IMR-90 (cell line): ENCODE measurements around the gene HNRNPLL. TPM values are rescaled to one million over a fixed set of nuclear protein-coding genes. Genes with fewer than 3 reads are reported as not detected.

Experiments used
- ATAC-seq: fragments of 200-7000 bp; cut with Tn5 transposase; 2 replicates; pipeline ENCODE4 v1.9.1; 2020; ENCODE audit warnings: low read depth, mild to moderate bottlenecking, moderate library complexity
- BruUV-seq: library from RNA; stranded (reverse); fragments of 400-500 nt; replicated peaks from 2 replicates; lab custom pipeline; 2021; lab: Mats Ljungman, UMichigan
- CTCF ChIA-PET: fragments of 300-600 bp; formaldehyde crosslinking; extraction: SDS; loops from one replicate; lab custom pipeline; 2021; ENCODE audit warnings: antibody characterized with exemption; lab: Yijun Ruan, JAX
- POLR2A ChIA-PET: fragments of 300-600 bp; sonication (Branson Sonifier 250); formaldehyde crosslinking; loops from one replicate; lab custom pipeline; 2022; ENCODE audit warnings: antibody characterized with exemption; ENCODE audit not compliant: unreplicated experiment; lab: Charles Lee
- DNase-seq: peaks from one replicate; pipeline ENCODE4 v3.0.0; 2013
- H2AFZ ChIP-seq: replicated peaks from 2 replicates; pipeline ENCODE3; 2013; ENCODE audit warnings: low read length, mild to moderate bottlenecking; ENCODE audit not compliant: poor library complexity
- H2AK5ac ChIP-seq: 2 replicates; pipeline ENCODE4 v1.6.1; 2013; ENCODE audit warnings: low read depth, low read length, inconsistent platforms
- H2AK9ac ChIP-seq: replicated peaks from 2 replicates; pipeline ENCODE3; 2013; ENCODE audit warnings: mild to moderate bottlenecking, low read depth, low read length, moderate library complexity; ENCODE audit not compliant: poor library complexity
- H2BK120ac ChIP-seq: 2 replicates; pipeline ENCODE4 v1.6.1; 2013; ENCODE audit warnings: low read depth, low read length, inconsistent platforms
- H2BK15ac ChIP-seq: 3 replicates; pipeline ENCODE4 v1.6.1; 2013; ENCODE audit warnings: low read depth, low read length, inconsistent platforms
- H2BK20ac ChIP-seq: 2 replicates; pipeline ENCODE4 v1.6.1; 2013; ENCODE audit warnings: low read depth, mild to moderate bottlenecking, inconsistent platforms, low read length, moderate library complexity
- H2BK5ac ChIP-seq: 2 replicates; pipeline ENCODE4 v1.6.1; 2013; ENCODE audit warnings: mild to moderate bottlenecking, low read depth, low read length, inconsistent platforms; ENCODE audit not compliant: poor library complexity, severe bottlenecking
- H3K14ac ChIP-seq: replicated peaks from 2 replicates; pipeline ENCODE4 v1.6.1; 2013; ENCODE audit warnings: low read depth, low read length, inconsistent platforms
- H3K18ac ChIP-seq: 2 replicates; pipeline ENCODE4 v1.6.1; 2013; ENCODE audit warnings: low read depth, low read length, control low read depth
- H3K23ac ChIP-seq: 2 replicates; pipeline ENCODE4 v1.6.1; 2013; ENCODE audit warnings: low read depth, low read length, inconsistent platforms
- H3K27ac ChIP-seq: 2 replicates; pipeline ENCODE4 v1.5.1; 2013; ENCODE audit warnings: mild to moderate bottlenecking, control low read depth, low read length; ENCODE audit not compliant: insufficient read depth
- H3K27me3 ChIP-seq: 2 replicates; pipeline ENCODE4 v1.6.1; 2013; ENCODE audit warnings: low read length; ENCODE audit not compliant: control insufficient read depth, insufficient read depth
- H3K36me3 ChIP-seq: 2 replicates; pipeline ENCODE4 v1.6.1; 2013; ENCODE audit warnings: low read length, mixed read lengths; ENCODE audit not compliant: control insufficient read depth, insufficient read depth
- H3K4ac ChIP-seq: 2 replicates; pipeline ENCODE4 v1.6.1; 2013; ENCODE audit warnings: low read depth, low read length, inconsistent platforms
- H3K4me1 ChIP-seq: 2 replicates; pipeline ENCODE4 v1.6.1; 2013; ENCODE audit warnings: low read length, mixed read lengths; ENCODE audit not compliant: control insufficient read depth, insufficient read depth
- H3K4me2 ChIP-seq: 2 replicates; pipeline ENCODE4 v1.6.1; 2013; ENCODE audit warnings: low read depth, mild to moderate bottlenecking, control low read depth, low read length, moderate library complexity
- H3K4me3 ChIP-seq: 2 replicates; pipeline ENCODE4 v1.5.1; 2013; ENCODE audit warnings: low read depth, mild to moderate bottlenecking, control low read depth, low read length, moderate library complexity; ENCODE audit not compliant: insufficient read depth
- H3K56ac ChIP-seq: 2 replicates; pipeline ENCODE4 v1.6.1; 2013; ENCODE audit warnings: low read length, inconsistent platforms; ENCODE audit not compliant: insufficient read depth; ENCODE audit errors: extremely low read depth
- H3K79me1 ChIP-seq, 2 experiments: 2 replicates each; pipeline ENCODE4 v1.6.1; 2013; ENCODE audit warnings: low read length in 2 of 2, inconsistent platforms in 1 of 2, low read depth in 1 of 2
- H3K9ac ChIP-seq: 2 replicates; pipeline ENCODE4 v1.6.1; 2013; ENCODE audit warnings: low read depth, low read length, control low read depth
- H3K9me1 ChIP-seq: 2 replicates; pipeline ENCODE4 v1.6.1; 2013; ENCODE audit warnings: low read length, inconsistent platforms; ENCODE audit not compliant: insufficient read depth
- H3K9me3 ChIP-seq: 2 replicates; pipeline ENCODE4 v1.6.1; 2013; ENCODE audit warnings: low read length; ENCODE audit not compliant: control insufficient read depth, insufficient read depth
- H4K20me1 ChIP-seq: 2 replicates; pipeline ENCODE4 v1.6.1; 2013; ENCODE audit warnings: low read length, inconsistent platforms; ENCODE audit not compliant: insufficient read depth
- H4K5ac ChIP-seq: 2 replicates; pipeline ENCODE4 v1.6.1; 2013; ENCODE audit warnings: mild to moderate bottlenecking, low read depth, low read length, control low read depth
- H4K8ac ChIP-seq, 2 experiments: 2 replicates each; pipeline ENCODE4 v1.6.1; 2013; ENCODE audit warnings: low read depth in 2 of 2, low read length in 2 of 2, control low read depth in 1 of 2, inconsistent platforms in 1 of 2
- H4K91ac ChIP-seq: 2 replicates; pipeline ENCODE4 v1.6.1; 2013; ENCODE audit warnings: low read depth, low read length, inconsistent platforms; ENCODE audit not compliant: insufficient read depth
- CEBPB ChIP-seq: IDR thresholded peaks from 2 replicates; pipeline ENCODE4 v1.6.1; 2012; ENCODE audit warnings: low read depth, low read length, improper control_type of control experiment
- CTCF ChIP-seq: conservative IDR thresholded peaks from 2 replicates; pipeline ENCODE4 v1.5.1; 2012; ENCODE audit warnings: mild to moderate bottlenecking, low read depth, low read length, improper control_type of control experiment
- NFE2L2 ChIP-seq: fragments of 150-350 bp; IDR thresholded peaks from 2 replicates; pipeline ENCODE4 v1.6.1; 2016; ENCODE audit warnings: low read depth, mild to moderate bottlenecking, low read length
- RCOR1 ChIP-seq: IDR thresholded peaks from 2 replicates; pipeline ENCODE4 v1.6.1; 2012; ENCODE audit warnings: mild to moderate bottlenecking, low read length, improper control_type of control experiment; ENCODE audit not compliant: insufficient replicate concordance
- WGBS, 2 experiments: methylation state at CpG; one replicate each; pipeline versions ENCODE4 v1.1.5 to v1.1.7; 2013; ENCODE audit warnings: missing lambda C conversion rate in 2 of 2; ENCODE audit not compliant: insufficient read length in 1 of 2; ENCODE audit errors: extremely low coverage in 2 of 2; 5-methylcytosine and 5-hydroxymethylcytosine counted together
- dilution Hi-C: fragments of 300-500 bp; cut with HindIII; formaldehyde crosslinking; loops from one replicate; pipeline ENCODE4 v1.14.3; 2018; ENCODE audit warnings: low sequenced_read_pairs; ENCODE audit not compliant: unreplicated experiment
- in situ Hi-C: fragments of 300-500 bp; cut with MboI; formaldehyde crosslinking; loops from 3 replicates; pipeline ENCODE4 v1.14.3; 2019; ENCODE audit warnings: low sequenced_read_pairs, inconsistent platforms, mixed read lengths
- intact Hi-C: fragments of 100-400 bp; cut with micrococcal nuclease; formaldehyde crosslinking; loops from 2 replicates; pipeline ENCODE4 v1.10.0; 2022
- polyA plus RNA-seq, 3 experiments: library from polyadenylated mRNA; depleted of rRNA; stranded (reverse); fragments of >200 nt; gene quantifications; 2 replicates each; pipeline ENCODE4 v1.2.3, GENCODE V29; 2012; ENCODE audit warnings: low replicate concordance in 1 of 3
- total RNA-seq: library from RNA; depleted of rRNA; stranded (reverse); fragments of >200 nt; gene quantifications from 2 replicates; pipeline ENCODE4 v1.2.3, GENCODE V29; 2012

The HNRNPLL gene
- total and polyA plus RNA-seq, 2 of the 4 experiments (the other 2 are of a cell fraction): 23.7 to 53.1 TPM

DNA sequence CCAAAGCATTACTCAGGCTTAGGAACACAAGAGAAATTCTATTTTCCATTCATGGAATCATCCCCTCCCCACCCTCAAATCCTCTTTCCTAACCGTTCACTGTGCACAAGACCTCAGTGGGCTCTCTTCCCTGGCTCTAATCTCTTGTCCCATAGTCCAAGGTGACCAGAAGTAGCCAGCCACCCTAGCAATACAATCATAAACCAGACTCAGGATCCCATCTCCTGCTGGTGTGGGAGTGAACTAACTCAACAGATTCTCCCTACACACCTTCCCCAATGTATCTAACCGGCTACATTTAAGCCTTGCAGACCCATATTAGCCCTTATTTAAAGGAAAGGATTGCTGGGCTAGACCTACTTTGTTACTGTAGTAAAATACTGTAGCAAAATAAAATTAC is 45.5 kb downstream of the HNRNPLL start:
- TF ChIP-seq RCOR1 (no peak), NFE2L2 (no peak), CEBPB (no peak), CTCF (no peak)
- H3K23ac ChIP-seq: no peak overlapping the region
- DNase-seq: no peak
- no peak overlapping the region for H3K56ac ChIP-seq
- H4K91ac ChIP-seq: no peak overlapping the region
- intact Hi-C loops: no loop called here
- ChIA-PET POLR2A (no interaction called here), CTCF (interaction anchor here (0.7 kb wide), 1 partner anchor 1579 kb away, joined by 3 read pairs; no protein-coding TSS in a partner anchor)
- H3K4me2 ChIP-seq: no peak overlapping the region
- peaks cover 3% of the 10 kb centered on the region; the same call in 1 of the 2 replicates for H3K9me1 ChIP-seq
- in situ Hi-C loops: no loop called here
- 100% methylated on average over 1 of the region's 2 CpGs; no CpG with 5 or more reads in 1 of the 2 experiments for WGBS, 2 experiments
- no peak overlapping the region for H3K14ac ChIP-seq
- no peak overlapping the region for H2BK120ac ChIP-seq
- no peaks in the 10 kb centered on the region; a peak in 1 of 4 replicates for H3K79me1 ChIP-seq
- H2AK5ac ChIP-seq: no peak overlapping the region
- no peak overlapping the region for H2AK9ac ChIP-seq
- H2AFZ ChIP-seq: no peak overlapping the region
- peaks cover 12% of the 10 kb centered on the region for H3K36me3 ChIP-seq
- H3K9me3 ChIP-seq: no peaks in the 10 kb centered on the region
- H3K4me3 ChIP-seq: no peak overlapping the region
- no peak overlapping the region for H3K27ac ChIP-seq
- no peak overlapping the region for H3K9ac ChIP-seq
- no peak overlapping the region for H3K18ac ChIP-seq
- no peak overlapping the region for H2BK20ac ChIP-seq
- H4K8ac ChIP-seq: no peak overlapping the region
- no peaks in the 10 kb centered on the region for H3K4me1 ChIP-seq
- no TSS peak for BruUV-seq
- no peak overlapping the region for H2BK15ac ChIP-seq
- H3K27me3 ChIP-seq: no peaks in the 10 kb centered on the region
- ATAC-seq: no peak
- no peak overlapping the region for H4K5ac ChIP-seq
- no peaks in the 10 kb centered on the region; the same call in 1 of the 2 replicates for H4K20me1 ChIP-seq
- dilution Hi-C loops: loop anchor here (25.0 kb wide), 1 partner anchor 180 kb away; no protein-coding TSS in a partner anchor
- H2BK5ac ChIP-seq: no peak overlapping the region
- no peak overlapping the region for H3K4ac ChIP-seq
